K562 (cell line): Measurements from ENCODE around the gene SHH. TPM values are rescaled to one million over a fixed set of nuclear protein-coding genes. Genes with fewer than 3 reads are reported as not detected.

Experiments
- ATAC-seq: fragments of 200-7000 bp; cut with Tn5 transposase; 3 replicates; pipeline ENCODE4 v1.9.1; 2020; ENCODE audit warnings: moderate library complexity
- BruUV-seq: library from RNA; stranded (reverse); fragments of 400-500 nt; replicated peaks from 2 replicates; lab custom pipeline; 2021; lab: Mats Ljungman, UMichigan
- CTCF ChIA-PET: fragments of 300-600 bp; formaldehyde crosslinking; extraction: SDS; loops from one replicate; lab custom pipeline; 2021; ENCODE audit warnings: low intra/inter-chr PET ratio; lab: Yijun Ruan, JAX
- POLR2A ChIA-PET: fragments of 300-600, 350-650 bp; sonication (Branson Sonifier 250); formaldehyde crosslinking; extraction: SDS; loops from one replicate; lab custom pipeline; 2021; ENCODE audit warnings: antibody characterized with exemption, inconsistent platforms; lab: Yijun Ruan, JAX
- DNase-seq, 4 experiments: peaks; one replicate each; pipeline versions ENCODE4 v3.0.0 to v3.0.0-alpha.2; 2011 to 2018; ENCODE audit warnings: low spot score in 3 of 4, mixed read lengths in 3 of 4; ENCODE audit errors: extremely low read depth in 1 of 4
- FAIRE-seq: peaks from 2 replicates; lab custom pipeline; 2011; peaks lifted over from hg19 to GRCh38; lab: Jason Lieb, UNC
- H2AFZ ChIP-seq: 2 replicates; pipeline ENCODE4 v1.6.0; 2011; ENCODE audit warnings: low read depth, low read length, control low read depth, inconsistent platforms
- H3K27ac ChIP-seq: fragments of 200-600 bp; 3 replicates; pipeline ENCODE4 v1.8.0; 2011; ENCODE audit warnings: low read depth, mild to moderate bottlenecking, control low read depth, inconsistent platforms, low read length, moderate library complexity, mixed read lengths; ENCODE audit errors: extremely low read depth
- H3K27me3 ChIP-seq, 2 experiments: fragments of 300-600 bp in 1 of 2; 2 replicates in 1 of 2; 3 replicates in 1 of 2; pipeline versions ENCODE4 v1.6.0 to v1.8.0; 2011; ENCODE audit warnings: inconsistent platforms in 2 of 2, low read length in 2 of 2, mild to moderate bottlenecking in 1 of 2, mixed read lengths in 1 of 2, moderate library complexity in 1 of 2; ENCODE audit not compliant: control insufficient read depth in 2 of 2, insufficient read depth in 2 of 2
- H3K36me3 ChIP-seq: fragments of 300-600 bp; 3 replicates; pipeline ENCODE4 v1.8.0; 2011; ENCODE audit warnings: mild to moderate bottlenecking, low read length, inconsistent platforms; ENCODE audit not compliant: control insufficient read depth, insufficient read depth
- H3K4me1 ChIP-seq, 2 experiments: fragments of 200-600 bp in 1 of 2; replicated peaks in 1 of 2; 2 replicates in 1 of 2; 3 replicates in 1 of 2; pipeline versions ENCODE4 v1.5.1 to v1.8.0; 2011; ENCODE audit warnings: inconsistent platforms in 2 of 2, low read length in 2 of 2, mild to moderate bottlenecking in 1 of 2, mixed read lengths in 1 of 2, moderate library complexity in 1 of 2; ENCODE audit not compliant: control insufficient read depth in 2 of 2, insufficient read depth in 2 of 2
- H3K4me2 ChIP-seq: 2 replicates; pipeline ENCODE4 v1.6.1; 2011; ENCODE audit warnings: low read length, control low read depth, inconsistent platforms, mixed read lengths; ENCODE audit not compliant: insufficient read depth
- H3K4me3 ChIP-seq: fragments of 200-600 bp; sonication (generic), shearing (Covaris generic); 2 replicates; pipeline ENCODE4 v1.5.1; 2016; ENCODE audit warnings: control low read depth, inconsistent platforms
- H3K79me2 ChIP-seq: fragments of 200-600 bp; 3 replicates; pipeline ENCODE4 v1.8.0; 2011; ENCODE audit warnings: low read length, inconsistent platforms; ENCODE audit not compliant: control insufficient read depth, insufficient read depth
- H3K9ac ChIP-seq, 2 experiments: 2 replicates each; pipeline versions ENCODE4 v1.6.0 to v1.6.1; 2011; ENCODE audit warnings: low read depth in 2 of 2, low read length in 2 of 2, control low read depth in 1 of 2, inconsistent platforms in 1 of 2, mild to moderate bottlenecking in 1 of 2, mixed read lengths in 1 of 2; ENCODE audit not compliant: insufficient read depth in 1 of 2
- H3K9me1 ChIP-seq: one replicate; pipeline ENCODE4 v1.6.0; 2011; ENCODE audit warnings: inconsistent platforms, mild to moderate bottlenecking, low read length, moderate library complexity; ENCODE audit not compliant: control insufficient read depth, insufficient read depth
- H3K9me3 ChIP-seq: replicated peaks from 2 replicates; pipeline ENCODE4 v1.5.1; 2011; ENCODE audit warnings: low read depth, low read length, inconsistent platforms; ENCODE audit not compliant: control insufficient read depth, insufficient read depth
- H4K20me1 ChIP-seq: replicated peaks from 2 replicates; pipeline ENCODE4 v1.6.1; 2011; ENCODE audit warnings: low read length, inconsistent platforms, mixed read lengths; ENCODE audit not compliant: control insufficient read depth, insufficient read depth
- BHLHE40 ChIP-seq: IDR thresholded peaks from 2 replicates; pipeline ENCODE4 v1.6.1; 2011; ENCODE audit warnings: low read length, improper control_type of control experiment
- HMG20A ChIP-seq: fragments of 450-650 bp; formaldehyde crosslinking; conservative IDR thresholded peaks from 2 replicates; pipeline ENCODE4 v1.4.0; 2020; ENCODE audit warnings: mild to moderate bottlenecking, mixed read lengths
- MXI1 ChIP-seq: IDR thresholded peaks from 2 replicates; pipeline ENCODE4 v1.6.1; 2011; ENCODE audit warnings: low read depth, mild to moderate bottlenecking, improper control_type of control experiment, low read length
- NCOA4 ChIP-seq: fragments of 450-650 bp; IDR thresholded peaks from 2 replicates; pipeline ENCODE4 v1.6.1; 2018; ENCODE audit warnings: mild to moderate bottlenecking; ENCODE audit not compliant: partially characterized antibody
- RAD21 ChIP-seq, 2 experiments: fragments of 250-450 bp in 1 of 2; fragments of 450-650 bp in 1 of 2; sonication (Bioruptor Pico) in 1 of 2; formaldehyde crosslinking in 1 of 2; IDR thresholded peaks in 1 of 2; conservative IDR thresholded peaks in 1 of 2; 2 replicates each; pipeline versions ENCODE4 v1.4.0 to v1.8.0; 2020 to 2022; ENCODE audit warnings: mild to moderate bottlenecking in 2 of 2, moderate library complexity in 1 of 2
- RBM22 ChIP-seq: fragments of 200-400 bp; formaldehyde crosslinking; IDR thresholded peaks from 2 replicates; pipeline ENCODE4 v1.6.1; 2018; ENCODE audit warnings: low read length, low read depth; ENCODE audit not compliant: poor library complexity, severe bottlenecking
- SP1 ChIP-seq: sonication (generic); formaldehyde crosslinking; IDR thresholded peaks from 2 replicates; pipeline ENCODE4 v1.8.1; 2022; ENCODE audit warnings: mild to moderate bottlenecking, missing genetic modification reagents
- ZBTB1 ChIP-seq: sonication (generic); formaldehyde crosslinking; IDR thresholded peaks from 2 replicates; pipeline ENCODE4 v1.8.1; 2023; ENCODE audit warnings: missing genetic modification reagents, low read depth, mild to moderate bottlenecking, borderline replicate concordance
- ZNF316 ChIP-seq: fragments of 450-650 bp; IDR thresholded peaks from 2 replicates; pipeline ENCODE4 v1.6.1; 2016
- ZNF347 ChIP-seq: fragments of 450-650 bp; formaldehyde crosslinking; IDR thresholded peaks from 2 replicates; pipeline ENCODE4 v1.4.0; 2020; ENCODE audit warnings: low read depth, mild to moderate bottlenecking, moderate library complexity
- WGBS: fragments of 100-300 bp; shearing (Covaris generic); methylation state at CpG from one replicate; pipeline ENCODE4 v1.1.6; 2016; ENCODE audit warnings: low coverage, mixed read lengths; ENCODE audit not compliant: insufficient coverage; ENCODE audit errors: missing lambda C conversion rate; 5-methylcytosine and 5-hydroxymethylcytosine counted together
- in situ Hi-C: fragments of 300-500 bp; cut with MboI; formaldehyde crosslinking; loops from 4 replicates; pipeline ENCODE4 v1.15.0; 2018; ENCODE audit warnings: inconsistent platforms, mixed read lengths
- intact Hi-C: fragments of 100-400 bp; cut with micrococcal nuclease; formaldehyde crosslinking; loops from 2 replicates; pipeline ENCODE4 v1.14.2; 2022
- polyA plus RNA-seq, 8 experiments: library from polyadenylated mRNA; depleted of rRNA in 4 of 8; stranded (reverse) in 5 of 8; unstranded in 3 of 8; fragments of >200 nt; fragmentation: Nextera tagmentation in 2 of 8; fragmentation: Illumina TruSeq in 1 of 8; extraction: Ambion mirVana in 2 of 8; extraction: Trizol in 1 of 8; gene quantifications; 2 replicates each; pipeline versions ENCODE4 v1.2.1 to v1.2.3, GENCODE V29; 2011 to 2014; ENCODE audit warnings: inconsistent platforms in 1 of 8, missing spikeins in 1 of 8
- total RNA-seq, 7 experiments: library from RNA; depleted of rRNA in 6 of 7; stranded (reverse); fragments of >200 nt in 6 of 7; fragmentation: Illumina TruSeq in 2 of 7; extraction: Trizol in 2 of 7; gene quantifications; 2 replicates each; pipeline versions ENCODE4 v1.2.1 to v1.2.3, GENCODE V29; 2011 to 2021; ENCODE audit warnings: low replicate concordance in 1 of 7

SHH gene
- total and polyA plus RNA-seq, 9 of the 15 experiments (the other 6 are each of a cell fraction or from before 2014, with no cell fraction given) = 0.09 TPM; not detected in 8

GRCh38 chr7:155758348-155758747, 53.9 kb downstream of the SHH start:
- 96% methylated on average over 10 of the region's 10 CpGs for WGBS
- FAIRE-seq (no peak), DNase-seq (no peak), ATAC-seq (no peak)
- H2AFZ ChIP-seq = no peak overlapping the region
- no TSS peak for BruUV-seq
- no peaks in the 10 kb centered on the region for H4K20me1 ChIP-seq
- H3K79me2 ChIP-seq = peaks cover 84% of the 10 kb centered on the region
- H3K9me1 ChIP-seq = no peaks in the 10 kb centered on the region
- in situ Hi-C loops = loop anchor here (25.0 kb wide), 1 partner anchor 371 kb away; no protein-coding TSS in a partner anchor
- ChIA-PET POLR2A (interaction anchor here (0.6 to 0.7 kb wide), 2 partner anchors 9 to 63 kb away, joined by 3 to 4 read pairs; no protein-coding TSS in a partner anchor), CTCF (no interaction called here)
- no peaks in the 10 kb centered on the region for H3K4me1 ChIP-seq
- H3K9me3 ChIP-seq = peaks cover 7% of the 10 kb centered on the region
- H3K4me2 ChIP-seq = no peak overlapping the region
- no peak overlapping the region for H3K9ac ChIP-seq
- intact Hi-C loops = no loop called here
- H3K36me3 ChIP-seq = peaks cover 82% of the 10 kb centered on the region
- no peak overlapping the region for H3K4me3 ChIP-seq
- TF ChIP-seq RBM22 (peak; percentile 15), BHLHE40 (no peak)
- no peak overlapping the region for H3K27ac ChIP-seq
- H3K27me3 ChIP-seq = no peaks in the 10 kb centered on the region

GRCh38 chr7:155756322-155756721, 55.9 kb downstream of the SHH start:
- POLR2A ChIA-PET = no interaction called here
- H3K9me3 ChIP-seq = peaks cover 7% of the 10 kb centered on the region
- H3K9ac ChIP-seq = no peak overlapping the region
- CTCF ChIA-PET = no interaction called here
- H3K27ac ChIP-seq = no peak overlapping the region
- BruUV-seq = no TSS peak
- 97% methylated on average over 9 of the region's 9 CpGs for WGBS
- H3K4me2 ChIP-seq = no peak overlapping the region
- in situ Hi-C loops = loop anchor here (25.0 kb wide), 1 partner anchor 369 kb away; no protein-coding TSS in a partner anchor
- FAIRE-seq = no peak
- no peaks in the 10 kb centered on the region for H4K20me1 ChIP-seq
- H3K4me1 ChIP-seq = no peaks in the 10 kb centered on the region
- no peak overlapping the region for H3K4me3 ChIP-seq
- H2AFZ ChIP-seq = no peak overlapping the region
- intact Hi-C loops = no loop called here
- no peaks in the 10 kb centered on the region for H3K9me1 ChIP-seq
- H3K27me3 ChIP-seq = no peaks in the 10 kb centered on the region
- no peak for ATAC-seq
- peaks cover 91% of the 10 kb centered on the region for H3K79me2 ChIP-seq
- DNase-seq = no peak
- H3K36me3 ChIP-seq = peaks cover 86% of the 10 kb centered on the region
- no peak for TF ChIP-seq ZBTB1
- no peak for TF ChIP-seq HMG20A (CRISPR knock-in tag)
- no peak for TF ChIP-seq MXI1
- TF ChIP-seq NCOA4 = no peak
- no peak for TF ChIP-seq ZNF316
- TF ChIP-seq RAD21 (CRISPR knock-in tag; conservative IDR thresholded peaks at IDR 0.05 in 1 of 2, IDR thresholded peaks at IDR 0.05 in 1 of 2) = no peak
- no peak for TF ChIP-seq ZNF347 (CRISPR knock-in tag)
- no peak for TF ChIP-seq SP1
